Mammary epithelial cell (primary cell): Measurements from ENCODE around the gene GAS2L1.

Source experiments
- CTCF ChIP-seq, 2 donors: IDR thresholded peaks in 1 of 2; conservative IDR thresholded peaks in 1 of 2; 2 replicates each; pipeline ENCODE4 v1.5.1; 2011 to 2012; ENCODE audit warnings: inconsistent platforms in 2 of 2, low read length in 2 of 2, mild to moderate bottlenecking in 2 of 2, control low read depth in 1 of 2, low read depth in 1 of 2; ENCODE audit not compliant: insufficient read depth in 1 of 2; ENCODE audit errors: extremely low read depth in 1 of 2
- EZH2 ChIP-seq: IDR thresholded peaks from 2 replicates; pipeline ENCODE4 v1.6.1; 2012; ENCODE audit warnings: low read length, inconsistent platforms, borderline replicate concordance

- TF ChIP-seq CTCF (conservative IDR thresholded peaks at IDR 0.05 in 1 of 2, IDR thresholded peaks at IDR 0.05 in 1 of 2; ENCODE audit: extremely low read depth in 1 of 2, insufficient read depth in 1 of 2, low read depth in 1 of 2, low read length in 2 of 2) = no peak
- TF ChIP-seq EZH2 = no peak
These were observed 35.8 kb upstream of the GAS2L1 start for GRCh38 chr22:29270475-29271271.
